NCI-H1436 treated with DMSO at 0.1 percent for 48 hours (cell line): ENCODE data around the gene RNF166.

Source experiments
- DNase-seq: peaks from one replicate; lab custom pipeline; 2025; lab: John Stamatoyannopoulos, UW

Gene RNF166

DNA sequence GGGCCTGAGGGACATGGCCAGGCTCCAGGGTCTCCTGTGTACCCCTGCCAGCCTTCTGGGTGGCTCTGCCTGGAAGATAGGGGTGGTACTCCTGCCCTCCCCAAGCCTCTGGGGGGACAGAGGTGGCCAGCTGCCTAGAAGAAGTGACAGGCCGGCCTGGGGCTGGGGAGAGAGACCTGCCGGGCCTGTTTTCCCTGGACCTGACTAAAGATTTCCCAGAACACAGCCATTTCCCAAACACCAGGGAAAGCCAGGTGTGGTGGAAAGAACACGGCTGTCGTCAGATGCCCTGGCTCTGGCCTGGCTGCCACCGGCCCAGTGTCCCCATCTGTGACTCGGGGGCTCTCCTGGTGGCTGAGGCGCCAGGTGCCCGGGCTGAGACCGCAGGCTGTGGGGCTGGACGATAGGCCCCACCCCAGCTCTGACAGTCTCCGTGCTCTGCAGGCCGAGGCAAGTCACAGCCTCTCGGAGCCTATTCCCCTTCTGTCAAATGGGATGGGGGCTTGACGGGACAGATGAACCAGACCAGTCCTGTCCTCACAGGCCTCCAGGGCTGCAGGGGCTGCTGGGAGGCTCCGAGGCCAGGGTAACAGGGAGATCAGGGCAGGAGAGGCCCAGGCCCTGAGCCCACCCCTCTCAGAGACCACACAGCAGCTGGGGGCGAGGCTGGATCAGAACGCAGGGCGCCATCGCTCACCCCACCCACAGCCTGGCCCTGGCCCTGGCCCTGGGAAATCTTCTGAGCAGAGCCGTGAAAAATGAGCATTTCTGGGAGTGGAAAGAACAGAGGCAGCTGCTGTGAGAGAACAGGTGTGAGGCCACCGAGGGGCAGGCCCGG is 33.1 kb upstream of the RNF166 start:
- DNase-seq = no peak

DNA sequence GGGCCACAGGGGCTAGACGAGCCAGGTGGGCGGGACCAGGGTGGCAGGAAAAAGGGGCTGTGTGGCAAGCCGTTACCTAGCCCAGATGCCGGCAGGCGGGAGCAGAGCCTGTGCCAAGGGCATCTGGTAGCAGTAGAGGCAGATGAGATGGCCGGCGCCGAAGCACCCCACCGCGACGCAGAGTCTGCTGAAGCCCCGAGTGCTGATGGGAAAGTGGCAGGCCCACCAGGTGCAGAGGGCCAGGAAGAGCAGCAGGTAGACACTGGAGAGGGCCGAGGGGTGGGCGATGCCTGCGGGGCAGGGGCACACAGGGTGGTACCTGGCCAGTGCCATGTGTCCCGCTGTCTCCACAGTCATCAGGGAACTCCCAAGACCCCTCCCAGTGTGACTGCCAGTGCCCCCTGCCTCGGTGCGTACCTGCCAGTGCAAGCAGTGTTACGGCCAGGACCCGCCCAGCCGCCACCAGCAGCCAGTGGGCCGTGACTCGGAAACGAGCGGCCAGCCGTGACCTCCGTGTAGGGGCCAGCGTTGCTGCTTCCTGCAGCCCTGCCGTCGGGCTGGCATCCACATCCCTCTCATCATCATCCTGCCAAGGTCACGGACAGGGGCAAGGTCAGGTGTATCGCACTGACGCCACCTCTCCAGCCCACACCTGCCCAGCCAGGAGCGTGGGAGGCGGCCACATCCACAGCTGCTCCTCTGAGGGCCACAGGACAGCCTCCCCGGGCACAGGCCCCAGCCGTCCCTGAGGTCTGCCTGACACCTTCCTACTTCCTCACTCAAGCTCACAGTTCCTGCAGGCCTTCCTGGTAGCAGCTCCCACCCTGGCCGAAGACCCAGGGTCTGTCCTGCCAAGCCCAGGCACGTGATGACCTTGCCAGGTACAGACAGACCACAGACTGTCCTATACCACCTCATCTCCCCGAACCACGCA is 32.2 kb upstream of the RNF166 start:
- DNase-seq = no peak

DNA sequence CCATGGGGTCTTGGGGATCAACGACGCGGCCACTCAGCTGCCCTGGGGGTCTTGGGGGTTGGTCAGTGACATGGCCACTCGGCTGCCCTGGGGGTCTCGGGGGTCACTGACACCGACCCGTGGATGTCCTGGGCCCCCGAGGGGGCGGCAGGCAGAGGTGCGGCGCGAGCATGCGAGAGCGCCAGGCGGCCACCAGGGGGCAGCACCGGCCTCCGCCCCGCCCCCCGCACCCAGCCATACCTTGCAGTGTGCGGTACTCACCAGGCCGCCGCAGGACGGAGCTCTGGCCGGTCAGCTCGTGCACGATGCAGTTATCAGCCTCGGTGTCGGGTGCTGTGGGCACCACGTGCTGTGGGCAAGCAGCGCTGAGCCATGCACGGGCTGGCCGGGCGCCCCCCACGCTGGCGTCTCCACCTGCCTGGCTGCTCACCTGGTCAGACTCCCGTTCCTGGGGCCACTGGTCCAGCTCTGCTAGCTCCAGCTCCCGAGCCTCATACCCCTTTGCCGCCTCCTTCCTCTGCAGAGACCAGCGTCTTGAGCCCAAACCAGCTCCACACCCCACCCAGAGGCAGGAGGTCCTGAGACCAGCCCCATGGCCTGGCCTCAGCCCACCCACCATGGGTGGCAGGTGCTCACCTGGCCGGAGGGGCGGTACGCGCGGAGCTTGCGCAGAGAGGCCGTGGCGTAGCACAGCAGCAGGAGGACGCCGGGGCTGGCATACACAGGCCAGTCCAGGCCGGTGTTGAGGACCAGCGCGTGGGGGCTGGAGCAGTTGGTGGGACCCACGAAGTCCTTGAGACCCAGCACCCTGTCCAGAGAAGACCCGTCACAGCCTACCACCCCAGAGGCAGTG is 31.3 kb upstream of the RNF166 start:
- DNase-seq = no peak

DNA sequence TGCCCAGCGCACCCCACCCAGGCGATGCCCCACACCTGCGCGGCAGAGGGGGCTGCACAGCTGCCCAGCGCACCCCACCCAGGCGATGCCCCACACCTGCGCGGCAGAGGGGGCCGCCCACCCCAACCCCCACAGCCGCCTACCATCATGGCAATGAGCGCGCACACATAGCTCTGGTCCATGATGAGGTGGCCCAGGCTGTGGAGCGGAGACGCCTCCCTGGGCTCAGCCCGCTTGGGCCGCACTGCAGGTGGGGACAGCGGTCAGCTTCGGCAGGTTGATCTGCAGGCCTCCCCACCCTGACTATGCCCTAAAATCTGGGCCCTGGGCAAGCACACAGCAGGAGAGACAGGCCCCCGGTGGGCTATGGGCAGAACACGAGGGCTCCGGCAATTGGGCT is 30.3 kb upstream of the RNF166 start:
- no peak for DNase-seq

DNA sequence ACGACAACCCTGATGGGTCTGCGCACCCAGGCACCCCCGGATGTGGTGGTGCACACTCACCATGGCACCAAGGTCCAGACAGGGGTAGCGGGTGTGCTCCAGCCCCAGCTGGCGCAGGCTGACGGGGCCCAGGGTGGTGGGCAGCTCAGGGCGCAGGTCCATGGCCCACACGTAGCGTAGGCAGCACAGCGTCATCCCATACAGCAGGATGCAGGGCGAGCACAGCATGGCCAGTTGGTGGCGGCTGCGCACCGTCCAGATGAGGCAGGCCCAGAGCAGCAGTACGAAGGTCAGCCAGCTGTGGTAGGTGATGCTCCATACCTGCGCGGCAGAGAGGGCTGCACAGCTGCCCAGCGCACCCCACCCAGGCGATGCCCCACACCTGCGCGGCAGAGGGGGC is 29.9 kb upstream of the RNF166 start:
- DNase-seq = no peak

DNA sequence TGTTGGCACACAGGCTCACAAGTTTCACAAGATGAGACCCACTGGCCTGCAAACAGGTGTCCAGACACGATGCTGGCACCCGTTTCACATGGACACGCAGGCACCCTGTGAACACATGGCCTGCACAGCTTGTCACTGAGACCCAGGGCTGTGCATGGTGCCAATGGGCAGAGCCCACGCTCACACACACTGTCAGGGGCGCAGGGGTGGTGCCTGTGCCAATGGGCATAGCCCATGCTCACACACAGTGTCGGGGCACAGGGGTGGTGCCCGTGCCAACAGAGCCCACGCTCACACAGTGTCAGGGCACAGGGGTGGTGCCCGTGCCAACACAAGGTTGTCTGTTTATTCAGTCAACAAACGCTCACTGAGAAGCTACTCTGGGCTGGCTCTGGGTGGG is 29.4 kb upstream of the RNF166 start:
- no peak for DNase-seq

DNA sequence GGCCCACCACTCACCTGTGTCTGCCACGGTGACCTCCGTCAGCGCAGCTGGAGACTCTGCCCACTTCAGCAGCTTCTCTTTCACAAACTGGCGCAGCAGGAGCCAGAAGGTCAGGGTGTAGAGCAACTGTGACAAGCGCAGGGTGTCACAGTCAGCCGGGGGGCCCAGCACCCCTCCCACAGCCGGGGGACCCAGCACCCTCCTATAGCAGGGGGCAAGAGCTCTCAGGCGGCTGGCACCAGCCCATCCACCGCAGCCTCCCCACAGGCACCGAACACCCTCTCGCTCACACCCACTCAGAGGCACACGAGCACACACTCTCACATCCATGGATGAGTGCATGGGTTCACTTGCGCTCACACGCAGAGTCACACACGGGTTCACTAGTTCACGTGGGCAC is 28.9 kb upstream of the RNF166 start:
- no peak for DNase-seq

DNA sequence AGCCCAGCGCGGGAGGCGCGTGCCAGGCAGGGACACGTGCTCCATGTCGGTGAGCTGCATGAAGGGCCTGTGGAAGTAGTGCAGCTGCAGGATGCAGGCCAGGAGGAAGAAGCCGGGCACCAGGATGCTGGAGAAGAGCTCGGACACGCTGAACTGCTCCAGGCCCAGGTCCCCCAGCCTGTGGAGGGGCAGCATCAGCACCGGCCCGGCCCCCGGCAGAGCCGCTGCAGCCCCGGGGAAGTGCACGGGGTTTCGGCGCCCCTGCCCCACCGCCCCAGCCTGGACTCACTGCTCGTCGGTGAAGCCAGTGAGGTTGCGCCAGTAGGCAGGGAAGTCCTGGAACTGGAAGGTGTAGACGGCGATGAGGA is 28.1 kb upstream of the RNF166 start:
- no peak for DNase-seq

DNA sequence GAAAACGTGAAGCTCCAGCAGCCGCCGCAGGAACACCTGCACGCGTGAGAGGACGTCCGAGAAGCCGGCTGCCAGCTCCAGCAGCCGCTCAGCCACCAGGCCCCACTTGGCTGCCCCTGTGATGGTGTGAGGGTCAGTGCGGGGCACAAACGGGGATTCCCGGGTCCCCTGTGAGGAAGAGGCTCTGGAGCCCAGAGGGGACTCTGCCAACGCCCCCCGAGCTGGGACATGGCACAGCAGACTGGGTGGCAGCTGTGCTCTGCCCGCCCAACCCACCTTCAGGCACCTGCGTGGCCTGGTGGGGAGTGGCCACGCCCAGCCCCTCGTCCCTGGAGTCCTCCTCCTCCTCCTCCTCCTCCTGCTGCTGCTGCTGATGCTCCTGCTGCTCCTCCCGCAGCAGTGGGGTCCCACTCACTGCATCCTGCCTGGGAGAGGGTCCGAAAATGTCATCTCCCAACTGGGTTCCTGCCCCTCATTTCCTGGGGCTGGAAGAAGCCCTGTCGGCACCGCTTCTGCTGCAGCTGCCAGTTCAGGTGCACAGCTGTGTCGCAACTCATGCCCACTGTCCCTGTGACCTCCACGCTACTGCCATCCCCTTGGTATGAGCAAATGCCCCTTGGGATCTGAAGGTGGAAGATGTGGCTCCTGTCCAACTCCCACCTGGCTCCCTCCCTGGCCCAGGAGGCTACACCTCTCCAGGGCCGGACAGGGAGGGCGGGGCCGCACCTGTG is 27.6 kb upstream of the RNF166 start:
- DNase-seq = no peak

DNA sequence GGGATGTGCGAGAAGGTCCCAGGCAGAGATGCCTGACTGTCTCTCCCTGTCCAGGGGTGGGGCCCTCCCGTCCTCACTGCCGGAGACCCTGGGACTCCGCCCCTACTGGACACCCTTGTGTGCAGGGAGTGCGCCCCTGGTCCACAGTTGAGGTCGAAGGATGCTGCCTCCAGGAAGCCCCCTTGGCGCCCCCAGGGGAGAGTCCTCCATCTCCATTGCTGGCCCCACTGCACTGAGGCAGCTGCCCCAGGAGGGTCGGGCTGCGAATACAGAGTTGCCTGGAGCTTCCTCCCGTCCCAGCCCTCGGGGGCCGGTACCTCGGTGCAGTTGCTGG is 26.7 kb upstream of the RNF166 start:
- DNase-seq = no peak

DNA sequence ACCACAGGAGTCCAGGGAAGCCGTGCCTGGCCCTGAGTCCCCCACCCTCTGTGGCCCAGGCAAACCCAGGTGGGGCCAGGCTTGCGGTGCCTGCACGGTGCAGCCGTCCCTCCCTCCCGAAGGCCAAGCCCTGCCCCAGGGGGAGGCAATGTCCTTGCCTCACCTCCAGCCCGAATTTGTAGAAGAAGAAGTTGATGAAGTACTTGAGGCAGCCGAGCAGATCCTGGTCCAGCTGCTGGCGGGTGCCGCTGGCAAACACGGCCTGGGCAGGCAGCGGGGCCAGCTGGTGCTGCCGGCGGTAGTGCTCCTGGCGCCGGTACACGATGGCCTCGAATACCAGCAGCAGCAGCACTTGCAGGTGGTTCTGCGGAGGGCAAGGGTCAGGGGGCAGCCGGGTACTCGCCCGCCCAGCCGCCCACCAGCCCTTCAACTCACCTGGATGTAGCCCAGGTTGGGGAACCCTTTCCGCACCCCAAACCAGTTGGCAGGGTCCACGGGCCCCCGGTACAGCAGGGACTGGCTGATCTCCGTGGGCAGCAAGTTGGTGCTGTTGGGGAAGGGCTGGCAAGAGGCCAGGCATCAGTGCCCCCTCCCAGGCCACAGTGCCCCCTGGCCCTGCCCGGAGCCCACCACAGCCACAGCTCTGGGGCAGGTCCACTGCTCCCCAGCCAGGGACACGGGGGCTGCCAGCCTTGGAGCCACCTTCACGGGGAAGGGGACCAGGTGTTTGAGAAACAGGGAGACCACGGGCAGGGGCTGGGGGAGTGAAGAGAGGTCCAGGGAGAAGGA is 26.2 kb upstream of the RNF166 start:
- no peak for DNase-seq

DNA sequence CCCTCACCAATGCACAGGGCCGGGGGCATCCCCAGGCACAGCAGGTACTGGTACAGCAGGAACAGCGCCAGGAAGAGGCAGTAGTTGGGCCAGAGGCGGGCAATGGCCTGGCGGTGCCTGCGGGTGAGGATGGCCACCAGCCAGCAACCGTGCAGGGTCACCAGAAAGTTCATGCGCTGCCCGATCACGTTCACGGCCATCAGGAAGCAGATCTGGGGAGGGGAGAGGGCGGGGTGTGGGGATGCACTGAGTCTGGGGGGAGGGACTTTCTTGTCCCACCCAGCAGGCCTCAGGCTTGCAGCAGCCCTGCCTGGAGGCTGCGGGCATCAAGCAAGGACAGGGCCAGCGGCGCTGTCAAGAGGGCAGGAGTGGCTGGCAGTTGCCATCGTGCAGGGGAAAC is 25.5 kb upstream of the RNF166 start:
- DNase-seq = no peak

DNA sequence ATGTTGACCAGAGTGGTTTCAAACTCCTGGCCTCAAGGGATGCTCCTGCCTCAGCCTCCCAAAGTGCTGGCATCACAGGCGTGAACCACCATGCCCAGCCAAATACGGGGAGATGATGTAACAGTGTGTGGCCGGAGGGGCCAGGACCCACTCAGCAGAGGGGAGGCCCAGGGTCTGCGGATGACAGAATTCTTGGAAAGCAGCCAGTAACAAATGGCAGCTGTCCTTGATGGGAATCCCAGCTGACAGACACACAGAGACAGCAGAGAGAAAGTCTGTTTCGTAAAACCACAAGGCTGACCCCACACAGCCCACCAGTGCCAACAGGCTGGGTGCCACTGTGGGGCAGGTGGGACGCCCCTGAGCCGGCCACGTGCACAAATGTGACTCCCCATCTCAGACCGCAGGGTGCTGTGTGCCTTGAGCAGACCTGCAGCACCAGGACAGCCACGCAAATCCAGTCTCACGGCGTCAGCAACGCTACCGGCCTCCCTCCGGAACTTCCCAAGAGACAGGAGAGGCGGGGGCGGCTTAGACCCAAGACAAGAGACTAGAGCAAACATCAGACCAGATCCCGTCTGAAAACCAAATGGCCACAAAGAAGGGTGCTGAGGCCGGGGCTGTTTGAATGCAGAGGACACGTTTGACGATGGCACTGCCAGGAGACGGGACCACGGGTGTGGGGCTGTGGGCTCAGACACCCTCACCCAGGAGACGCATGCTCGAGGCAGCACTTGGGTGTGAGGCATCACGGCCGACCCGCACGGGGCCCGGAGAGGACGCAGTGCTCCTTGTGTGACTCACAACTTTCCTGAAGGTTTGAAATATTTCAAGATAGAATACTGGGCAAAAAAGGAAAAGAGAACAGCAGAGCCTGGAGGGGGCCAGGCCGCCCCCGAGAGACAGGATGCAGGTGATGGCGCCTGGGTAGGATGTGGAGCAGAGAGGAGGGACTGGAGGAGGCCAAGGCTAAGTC is 24.7 kb upstream of the RNF166 start:
- no peak for DNase-seq

DNA sequence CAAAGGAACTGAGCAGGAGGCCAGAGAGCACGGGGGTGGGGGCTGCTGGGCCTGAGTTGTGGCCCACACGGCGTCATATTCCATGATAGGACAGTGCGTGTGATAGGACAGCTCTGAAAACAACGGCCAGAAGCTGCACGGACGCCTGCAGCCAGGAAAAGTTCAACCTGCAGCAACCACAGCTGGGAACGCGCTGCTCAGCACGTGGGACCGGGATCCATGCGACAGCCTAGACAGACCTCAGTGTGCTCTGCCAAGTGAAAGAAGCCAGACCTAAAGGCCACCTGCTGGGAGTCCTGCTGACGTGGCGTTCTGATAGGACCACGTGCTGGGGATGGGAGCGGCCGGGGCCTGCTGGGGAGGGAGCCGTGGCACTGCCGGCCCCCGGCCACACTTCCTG is 21.7 kb upstream of the RNF166 start:
- DNase-seq = no peak

DNA sequence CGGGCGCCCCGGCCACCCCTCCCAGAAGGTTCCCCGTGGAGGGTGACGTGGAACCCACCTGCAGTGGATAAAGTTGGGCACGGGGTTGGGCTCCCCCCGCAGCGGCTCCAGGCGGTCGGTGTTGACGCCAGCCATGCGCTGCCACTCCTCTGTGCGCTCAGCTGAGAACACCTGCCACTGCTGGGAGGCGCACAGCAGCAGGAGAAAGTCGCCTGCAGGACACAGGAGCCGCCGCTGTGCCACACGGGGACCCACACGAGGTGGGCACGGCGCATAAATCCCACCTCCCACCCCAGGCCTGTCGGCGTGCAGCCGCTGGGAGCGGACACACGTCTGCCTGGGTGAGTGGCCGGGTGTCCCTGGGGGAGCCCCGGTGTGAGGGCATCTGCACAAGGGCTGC is 20.8 kb upstream of the RNF166 start:
- no peak for DNase-seq

DNA sequence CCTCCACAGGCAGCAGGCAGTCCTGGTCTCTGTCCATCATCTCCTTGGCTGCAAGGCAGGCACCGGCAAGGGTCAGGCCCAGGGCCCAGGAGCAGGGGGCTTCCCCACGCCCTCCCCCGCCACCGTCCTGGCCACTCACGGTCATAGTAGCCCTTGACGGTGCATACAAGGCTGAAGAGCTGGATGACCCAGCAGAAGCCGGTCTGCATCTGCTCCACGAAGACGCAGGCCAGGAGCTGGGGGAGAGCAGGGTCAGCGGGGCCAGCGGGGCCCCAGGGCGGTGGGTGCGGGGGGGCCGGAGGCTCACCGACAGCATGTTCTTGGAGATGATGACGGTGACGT is 20.2 kb upstream of the RNF166 start:
- no peak for DNase-seq

DNA sequence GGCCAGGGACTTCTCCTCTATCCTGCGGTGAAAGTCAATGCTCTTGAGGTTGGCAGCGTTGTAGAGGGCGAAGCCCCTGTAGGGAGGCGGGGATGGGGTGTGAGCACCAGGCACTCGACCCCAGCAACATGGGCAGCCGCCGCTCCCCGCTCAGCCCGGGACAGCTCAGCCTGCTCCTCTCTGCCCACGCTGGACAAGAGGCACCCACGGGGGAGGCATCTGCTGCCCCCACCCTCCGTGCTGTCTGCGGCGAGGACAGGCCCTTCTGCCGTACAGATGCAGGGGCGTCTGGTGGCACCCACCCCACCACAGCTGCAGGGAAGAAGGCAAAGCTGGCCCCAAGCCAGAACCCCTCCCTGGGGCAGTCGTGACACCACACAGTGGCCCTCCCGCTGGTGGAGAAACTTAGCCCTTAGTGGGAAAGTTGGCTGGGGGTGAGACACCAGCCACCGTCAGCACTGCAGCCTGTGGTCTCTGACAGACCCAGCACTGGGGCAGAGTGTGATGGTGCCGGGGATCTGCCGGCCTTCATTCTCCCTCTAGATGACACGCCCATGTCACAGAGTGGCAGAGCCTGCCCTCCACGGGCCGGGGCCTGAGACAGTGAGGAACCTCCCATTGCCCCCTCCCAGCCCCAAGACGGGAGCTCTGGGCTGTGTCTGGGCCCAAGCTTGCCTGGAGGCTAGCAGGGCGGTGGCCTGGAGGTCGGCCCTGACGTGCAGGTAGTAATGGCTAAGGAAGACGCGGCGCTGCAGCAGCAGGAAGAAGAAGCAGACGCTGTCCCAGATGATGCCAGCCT is 19.6 kb upstream of the RNF166 start:
- DNase-seq = no peak

DNA sequence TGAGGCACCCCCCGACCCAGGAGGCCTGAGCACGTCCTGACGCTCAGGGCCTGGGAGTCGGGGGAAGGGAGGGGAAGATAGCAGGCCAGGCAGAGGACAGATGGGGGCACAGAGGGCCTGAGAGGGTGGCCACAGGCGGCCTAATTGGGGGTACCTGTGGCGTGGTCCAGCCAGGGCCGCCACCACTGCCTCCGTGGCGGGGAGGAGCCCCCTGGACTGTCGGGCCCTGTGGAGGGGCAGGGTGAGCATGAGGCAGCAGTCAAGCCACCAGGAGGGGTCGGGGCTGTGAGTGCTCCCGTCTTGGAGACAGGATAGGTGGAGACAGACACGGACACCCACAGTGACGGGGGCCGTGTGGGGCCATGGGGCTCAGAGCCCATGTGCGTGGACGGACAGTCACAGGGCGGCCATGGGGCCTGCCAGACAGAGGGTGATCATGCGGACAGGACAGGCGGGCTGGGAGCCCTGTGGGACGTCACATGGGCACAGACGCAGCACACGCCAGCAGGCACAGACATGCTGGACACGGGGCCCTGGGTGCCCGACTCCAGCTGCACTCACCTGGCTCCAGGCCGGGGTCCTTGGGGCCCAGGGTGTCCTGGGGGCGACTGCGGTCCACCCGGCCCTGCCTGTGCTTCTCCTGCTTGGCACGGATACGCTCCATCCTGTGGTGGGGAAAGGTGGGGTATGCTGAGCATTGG is 18.8 kb upstream of the RNF166 start:
- no peak for DNase-seq
